K562 (cell line): ENCODE results near the gene TAF11. TPM values are rescaled to one million over a fixed set of nuclear protein-coding genes. Genes with fewer than 3 reads are reported as not detected.

Experiments used
- ESRRA ChIP-seq: fragments of 450-650 bp; IDR thresholded peaks from 2 replicates; pipeline ENCODE4 v1.6.1; 2014; ENCODE audit warnings: low read depth, mild to moderate bottlenecking, moderate library complexity, borderline replicate concordance
- FOXA3 ChIP-seq, 2 experiments: fragments of 450-650 bp in 1 of 2; sonication (generic) in 1 of 2; formaldehyde crosslinking; IDR thresholded peaks in 1 of 2; conservative IDR thresholded peaks in 1 of 2; 2 replicates each; pipeline versions ENCODE4 v1.4.0 to v1.8.0; 2020 to 2022; ENCODE audit warnings: mild to moderate bottlenecking in 2 of 2, missing genetic modification reagents in 1 of 2
- KDM2B ChIP-seq: fragments of 250-450 bp; sonication (Bioruptor Pico); IDR thresholded peaks from 2 replicates; pipeline ENCODE4 v1.8.0; 2021; ENCODE audit warnings: mild to moderate bottlenecking, moderate library complexity
- POLR2AphosphoS5 ChIP-seq: IDR thresholded peaks from 2 replicates; pipeline ENCODE4 v1.6.1; 2011; ENCODE audit warnings: mild to moderate bottlenecking, low read depth, low read length, moderate library complexity; ENCODE audit not compliant: control insufficient read depth, insufficient read depth
- PRMT5 ChIP-seq: sonication (generic); formaldehyde crosslinking; IDR thresholded peaks from 2 replicates; pipeline ENCODE4 v1.5.0; 2020; ENCODE audit warnings: missing genetic modification reagents
- SMARCE1 ChIP-seq: fragments of 450-650 bp; IDR thresholded peaks from 2 replicates; pipeline ENCODE4 v1.7.1; 2016; ENCODE audit warnings: mild to moderate bottlenecking
- STAT5A ChIP-seq: IDR thresholded peaks from 2 replicates; pipeline ENCODE4 v1.6.1; 2012; ENCODE audit warnings: low read length, inconsistent platforms, borderline replicate concordance
- SUPT5H ChIP-seq: fragments of 450-650 bp; IDR thresholded peaks from 2 replicates; pipeline ENCODE4 v1.6.1; 2016
- TBP ChIP-seq: optimal IDR thresholded peaks from 2 replicates; pipeline ENCODE3; 2011; ENCODE audit warnings: low read depth, low read length, improper control_type of control experiment
- TCF3 ChIP-seq: sonication (generic); formaldehyde crosslinking; IDR thresholded peaks from 2 replicates; pipeline ENCODE4 v1.4.0; 2020; ENCODE audit warnings: mild to moderate bottlenecking, missing genetic modification reagents
- TFAM ChIP-seq: fragments of 250-450 bp; sonication (Bioruptor Pico); conservative IDR thresholded peaks from 2 replicates; pipeline ENCODE4 v1.5.0; 2021; ENCODE audit warnings: mild to moderate bottlenecking, moderate library complexity
- polyA plus RNA-seq, 8 experiments: library from polyadenylated mRNA; depleted of rRNA in 4 of 8; stranded (reverse) in 5 of 8; unstranded in 3 of 8; fragments of >200 nt; fragmentation: Nextera tagmentation in 2 of 8; fragmentation: Illumina TruSeq in 1 of 8; extraction: Ambion mirVana in 2 of 8; extraction: Trizol in 1 of 8; gene quantifications; 2 replicates each; pipeline versions ENCODE4 v1.2.1 to v1.2.3, GENCODE V29; 2011 to 2014; ENCODE audit warnings: inconsistent platforms in 1 of 8, missing spikeins in 1 of 8
- total RNA-seq, 7 experiments: library from RNA; depleted of rRNA in 6 of 7; stranded (reverse); fragments of >200 nt in 6 of 7; fragmentation: Illumina TruSeq in 2 of 7; extraction: Trizol in 2 of 7; gene quantifications; 2 replicates each; pipeline versions ENCODE4 v1.2.1 to v1.2.3, GENCODE V29; 2011 to 2021; ENCODE audit warnings: low replicate concordance in 1 of 7
- TF ChIP-seq, protein P1 (sequence below): sonication (generic); formaldehyde crosslinking; IDR thresholded peaks from 2 replicates; pipeline ENCODE4 v1.8.0; 2023; ENCODE audit warnings: missing genetic modification reagents, mild to moderate bottlenecking, borderline replicate concordance
- TF ChIP-seq, protein P2 (sequence below): IDR thresholded peaks from 2 replicates; pipeline ENCODE4 v1.6.1; 2014; ENCODE audit warnings: antibody characterized with exemption
- TF ChIP-seq, protein P3 (sequence below): fragments of 450-650 bp; formaldehyde crosslinking; IDR thresholded peaks from 2 replicates; pipeline ENCODE4 v1.4.0; 2020; ENCODE audit warnings: mild to moderate bottlenecking, moderate library complexity
- TF ChIP-seq, protein P4 (sequence below): fragments of 250-450 bp; sonication (Bioruptor Pico); IDR thresholded peaks from 2 replicates; pipeline ENCODE4 v1.4.0; 2020
- TF ChIP-seq, protein P5 (sequence below), 3 experiments: fragments of 200-800 bp in 1 of 3; sonication (Bioruptor generic) in 1 of 3; sonication (generic) in 1 of 3; formaldehyde crosslinking in 1 of 3; IDR thresholded peaks; 2 replicates each; pipeline versions ENCODE4 v1.6.1 to v1.8.0; 2016 to 2022; ENCODE audit warnings: mild to moderate bottlenecking in 2 of 3, missing compliant biosample characterization in 2 of 3, missing genetic modification characterization in 2 of 3, missing genetic modification reagents in 1 of 3

TAF11 gene
- total and polyA plus RNA-seq, 9 of the 15 experiments (the other 6 are each of a cell fraction or from before 2014, with no cell fraction given), result 40.9 to 91.9 (median 71.9) TPM

DNA sequence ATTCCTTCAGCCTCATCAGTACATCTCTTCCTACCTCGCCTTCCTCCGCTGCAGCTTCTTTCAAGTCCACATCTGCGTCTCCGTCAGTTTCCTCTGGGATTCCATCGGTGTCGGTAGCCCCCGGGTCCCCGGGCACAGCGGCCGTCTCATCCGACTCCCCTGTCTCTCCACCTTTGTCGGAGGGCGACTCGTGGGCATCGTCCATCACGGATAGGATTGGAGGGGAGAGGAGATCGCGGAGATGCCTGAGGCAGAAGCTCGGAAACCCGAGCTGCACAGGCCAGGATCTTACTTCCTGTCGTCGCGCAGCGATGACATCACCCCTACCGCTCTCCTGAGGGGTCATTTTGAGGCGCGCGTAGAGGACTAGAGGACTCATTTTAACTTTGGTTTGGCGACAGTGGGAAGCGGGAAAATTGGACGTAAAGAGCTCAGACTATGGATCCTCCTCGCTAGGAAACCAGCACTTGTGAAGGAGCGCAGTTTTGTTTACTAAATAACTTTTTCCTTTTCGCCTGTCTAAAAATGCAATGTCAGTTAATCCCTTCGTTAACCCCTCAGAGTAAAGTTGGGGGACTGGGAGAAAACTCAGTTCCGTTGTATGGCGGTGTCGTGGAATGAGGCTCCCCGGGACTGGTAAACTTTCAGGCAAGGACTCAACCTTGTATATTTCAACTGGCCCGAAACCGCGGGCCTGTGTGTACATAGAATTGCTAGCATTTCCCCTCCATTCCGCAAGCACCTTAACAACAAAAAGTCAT lies at the start of gene TAF11 (continued):
- TF ChIP-seq, protein P1, sequence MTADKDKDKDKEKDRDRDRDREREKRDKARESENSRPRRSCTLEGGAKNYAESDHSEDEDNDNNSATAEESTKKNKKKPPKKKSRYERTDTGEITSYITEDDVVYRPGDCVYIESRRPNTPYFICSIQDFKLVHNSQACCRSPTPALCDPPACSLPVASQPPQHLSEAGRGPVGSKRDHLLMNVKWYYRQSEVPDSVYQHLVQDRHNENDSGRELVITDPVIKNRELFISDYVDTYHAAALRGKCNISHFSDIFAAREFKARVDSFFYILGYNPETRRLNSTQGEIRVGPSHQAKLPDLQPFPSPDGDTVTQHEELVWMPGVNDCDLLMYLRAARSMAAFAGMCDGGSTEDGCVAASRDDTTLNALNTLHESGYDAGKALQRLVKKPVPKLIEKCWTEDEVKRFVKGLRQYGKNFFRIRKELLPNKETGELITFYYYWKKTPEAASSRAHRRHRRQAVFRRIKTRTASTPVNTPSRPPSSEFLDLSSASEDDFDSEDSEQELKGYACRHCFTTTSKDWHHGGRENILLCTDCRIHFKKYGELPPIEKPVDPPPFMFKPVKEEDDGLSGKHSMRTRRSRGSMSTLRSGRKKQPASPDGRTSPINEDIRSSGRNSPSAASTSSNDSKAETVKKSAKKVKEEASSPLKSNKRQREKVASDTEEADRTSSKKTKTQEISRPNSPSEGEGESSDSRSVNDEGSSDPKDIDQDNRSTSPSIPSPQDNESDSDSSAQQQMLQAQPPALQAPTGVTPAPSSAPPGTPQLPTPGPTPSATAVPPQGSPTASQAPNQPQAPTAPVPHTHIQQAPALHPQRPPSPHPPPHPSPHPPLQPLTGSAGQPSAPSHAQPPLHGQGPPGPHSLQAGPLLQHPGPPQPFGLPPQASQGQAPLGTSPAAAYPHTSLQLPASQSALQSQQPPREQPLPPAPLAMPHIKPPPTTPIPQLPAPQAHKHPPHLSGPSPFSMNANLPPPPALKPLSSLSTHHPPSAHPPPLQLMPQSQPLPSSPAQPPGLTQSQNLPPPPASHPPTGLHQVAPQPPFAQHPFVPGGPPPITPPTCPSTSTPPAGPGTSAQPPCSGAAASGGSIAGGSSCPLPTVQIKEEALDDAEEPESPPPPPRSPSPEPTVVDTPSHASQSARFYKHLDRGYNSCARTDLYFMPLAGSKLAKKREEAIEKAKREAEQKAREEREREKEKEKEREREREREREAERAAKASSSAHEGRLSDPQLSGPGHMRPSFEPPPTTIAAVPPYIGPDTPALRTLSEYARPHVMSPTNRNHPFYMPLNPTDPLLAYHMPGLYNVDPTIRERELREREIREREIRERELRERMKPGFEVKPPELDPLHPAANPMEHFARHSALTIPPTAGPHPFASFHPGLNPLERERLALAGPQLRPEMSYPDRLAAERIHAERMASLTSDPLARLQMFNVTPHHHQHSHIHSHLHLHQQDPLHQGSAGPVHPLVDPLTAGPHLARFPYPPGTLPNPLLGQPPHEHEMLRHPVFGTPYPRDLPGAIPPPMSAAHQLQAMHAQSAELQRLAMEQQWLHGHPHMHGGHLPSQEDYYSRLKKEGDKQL (CRISPR knock-in tag), result no peak
- TF ChIP-seq POLR2AphosphoS5 (peak; percentile 98), TFAM (CRISPR knock-in tag) (no peak), PRMT5 (CRISPR knock-in tag) (no peak), FOXA3 (CRISPR knock-in tag; conservative IDR thresholded peaks at IDR 0.05 in 1 of 2, IDR thresholded peaks at IDR 0.05 in 1 of 2) (peak in 1 of 2 experiments; percentile 31; a peak in 1 of 4 replicates), TCF3 (no peak), SUPT5H (peak; percentile 96), ESRRA (peak; percentile 94), KDM2B (0 out of 2 replicates have a peak, but pooled peaks have one; percentile 63), TBP (peak; percentile 98), SMARCE1 (no peak), STAT5A (no peak)
- TF ChIP-seq, protein P2, sequence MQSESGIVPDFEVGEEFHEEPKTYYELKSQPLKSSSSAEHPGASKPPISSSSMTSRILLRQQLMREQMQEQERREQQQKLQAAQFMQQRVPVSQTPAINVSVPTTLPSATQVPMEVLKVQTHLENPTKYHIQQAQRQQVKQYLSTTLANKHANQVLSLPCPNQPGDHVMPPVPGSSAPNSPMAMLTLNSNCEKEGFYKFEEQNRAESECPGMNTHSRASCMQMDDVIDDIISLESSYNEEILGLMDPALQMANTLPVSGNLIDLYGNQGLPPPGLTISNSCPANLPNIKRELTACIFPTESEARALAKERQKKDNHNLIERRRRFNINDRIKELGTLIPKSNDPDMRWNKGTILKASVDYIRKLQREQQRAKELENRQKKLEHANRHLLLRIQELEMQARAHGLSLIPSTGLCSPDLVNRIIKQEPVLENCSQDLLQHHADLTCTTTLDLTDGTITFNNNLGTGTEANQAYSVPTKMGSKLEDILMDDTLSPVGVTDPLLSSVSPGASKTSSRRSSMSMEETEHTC, result no peak
- TF ChIP-seq, protein P3, sequence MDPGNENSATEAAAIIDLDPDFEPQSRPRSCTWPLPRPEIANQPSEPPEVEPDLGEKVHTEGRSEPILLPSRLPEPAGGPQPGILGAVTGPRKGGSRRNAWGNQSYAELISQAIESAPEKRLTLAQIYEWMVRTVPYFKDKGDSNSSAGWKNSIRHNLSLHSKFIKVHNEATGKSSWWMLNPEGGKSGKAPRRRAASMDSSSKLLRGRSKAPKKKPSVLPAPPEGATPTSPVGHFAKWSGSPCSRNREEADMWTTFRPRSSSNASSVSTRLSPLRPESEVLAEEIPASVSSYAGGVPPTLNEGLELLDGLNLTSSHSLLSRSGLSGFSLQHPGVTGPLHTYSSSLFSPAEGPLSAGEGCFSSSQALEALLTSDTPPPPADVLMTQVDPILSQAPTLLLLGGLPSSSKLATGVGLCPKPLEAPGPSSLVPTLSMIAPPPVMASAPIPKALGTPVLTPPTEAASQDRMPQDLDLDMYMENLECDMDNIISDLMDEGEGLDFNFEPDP (CRISPR knock-in tag), result no peak
- TF ChIP-seq, protein P4, sequence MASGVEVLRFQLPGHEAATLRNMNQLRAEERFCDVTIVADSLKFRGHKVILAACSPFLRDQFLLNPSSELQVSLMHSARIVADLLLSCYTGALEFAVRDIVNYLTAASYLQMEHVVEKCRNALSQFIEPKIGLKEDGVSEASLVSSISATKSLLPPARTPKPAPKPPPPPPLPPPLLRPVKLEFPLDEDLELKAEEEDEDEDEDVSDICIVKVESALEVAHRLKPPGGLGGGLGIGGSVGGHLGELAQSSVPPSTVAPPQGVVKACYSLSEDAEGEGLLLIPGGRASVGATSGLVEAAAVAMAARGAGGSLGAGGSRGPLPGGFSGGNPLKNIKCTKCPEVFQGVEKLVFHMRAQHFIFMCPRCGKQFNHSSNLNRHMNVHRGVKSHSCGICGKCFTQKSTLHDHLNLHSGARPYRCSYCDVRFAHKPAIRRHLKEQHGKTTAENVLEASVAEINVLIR (CRISPR knock-in tag), result peak; percentile 97
- TF ChIP-seq, protein P5, sequence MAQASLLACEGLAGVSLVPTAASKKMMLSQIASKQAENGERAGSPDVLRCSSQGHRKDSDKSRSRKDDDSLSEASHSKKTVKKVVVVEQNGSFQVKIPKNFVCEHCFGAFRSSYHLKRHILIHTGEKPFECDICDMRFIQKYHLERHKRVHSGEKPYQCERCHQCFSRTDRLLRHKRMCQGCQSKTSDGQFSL (CRISPR knock-in tag; IDR thresholded peaks at IDR 0.05), result peak; percentile 70
- TF ChIP-seq, protein P5 (tag; IDR thresholded peaks at IDR 0.05), result no peak
